Effector CD4-positive, alpha-beta T cell (primary cell): ENCODE data around the gene GNGT1.
"Not testable (repeated sequence)": the region's sequence is repeated elsewhere in the genome, so short reads cannot be mapped to it uniquely, and the experiment has no call there.

ENCODE experiments used
- DNase-seq: peaks from one replicate; pipeline ENCODE4 v3.0.0-alpha.2; 2020

The GNGT1 gene

GRCh38 chr7:93910076-93910994 is 4.0 kb downstream of the GNGT1 start:
- no peak for DNase-seq

GRCh38 chr7:93911242-93911641 is 4.9 kb downstream of the GNGT1 start:
- DNase-seq = not testable (repeated sequence)

- not testable (repeated sequence) for DNase-seq
Observed at GRCh38 chr7:93911661-93912060, 5.3 kb downstream of the GNGT1 start.

- DNase-seq = no peak
Observed at GRCh38 chr7:93913197-93913596, 6.8 kb downstream of the GNGT1 start.

GRCh38 chr7:93914581-93915066 is 8.3 kb downstream of the GNGT1 start:
- no peak for DNase-seq

- DNase-seq = not testable (repeated sequence)
Observed at GRCh38 chr7:93915206-93915842, 9.0 kb downstream of the GNGT1 start.

GRCh38 chr7:93915888-93916287 is 9.5 kb downstream of the GNGT1 start:
- not testable (repeated sequence) for DNase-seq

- not testable (repeated sequence) for DNase-seq
Observed at GRCh38 chr7:93916315-93916714, 9.9 kb downstream of the GNGT1 start.

- DNase-seq = no peak
Observed at GRCh38 chr7:93920496-93921182, 14.3 kb downstream of the GNGT1 start.

GRCh38 chr7:93921186-93921585 is 14.8 kb downstream of the GNGT1 start:
- DNase-seq = no peak

GRCh38 chr7:93921607-93922566 is 15.5 kb downstream of the GNGT1 start, which contains the start of gene GNG11:
GNG11 (plus strand) TSS chr7:93921735; CDS start chr7:93922138, 403 bp downstream.
- no peak for DNase-seq

GRCh38 chr7:93923296-93923695 is 16.9 kb downstream of the GNGT1 start:
- DNase-seq = no peak

- no peak for DNase-seq
Observed at GRCh38 chr7:93923942-93924341, 17.6 kb downstream of the GNGT1 start.

GRCh38 chr7:93926800-93927199 is 20.4 kb downstream of the GNGT1 start:
- DNase-seq = no peak

- no peak for DNase-seq
Observed at GRCh38 chr7:93927585-93927984, 21.2 kb downstream of the GNGT1 start.

GRCh38 chr7:93931655-93932054 is 25.3 kb downstream of the GNGT1 start:
- no peak for DNase-seq

GRCh38 chr7:93933156-93933555 is 26.8 kb downstream of the GNGT1 start:
- no peak for DNase-seq

- DNase-seq = no peak
Observed at GRCh38 chr7:93935102-93935501, 28.7 kb downstream of the GNGT1 start.

- no peak for DNase-seq
Observed at GRCh38 chr7:93937818-93938217, 31.5 kb downstream of the GNGT1 start.

- no peak for DNase-seq
Observed at GRCh38 chr7:93938293-93938692, 31.9 kb downstream of the GNGT1 start.

GRCh38 chr7:93941945-93942344 is 35.6 kb downstream of the GNGT1 start:
- no peak for DNase-seq
